Neural cell (in vitro differentiated cells): ENCODE results near the gene NFE2. TPM values are rescaled to one million over a fixed set of nuclear protein-coding genes. Genes with fewer than 3 reads are reported as not detected.

Experiments used
- H2AFZ ChIP-seq: fragments of 200-600, 300-800 bp; sonication (generic), shearing (Covaris generic); 2 replicates; pipeline ENCODE4 v1.6.0; 2014; ENCODE audit warnings: low read depth, mild to moderate bottlenecking, antibody characterized with exemption, low read length, moderate library complexity
- H3F3A ChIP-seq: fragments of 200-600 bp; shearing (Covaris generic); 2 replicates; pipeline ENCODE4 v1.6.1; 2016; ENCODE audit warnings: mild to moderate bottlenecking, moderate library complexity, mixed read lengths, antibody characterized with exemption, low read length; ENCODE audit not compliant: insufficient read depth, poor library complexity, severe bottlenecking
- H3K27ac ChIP-seq: fragments of 200-600, 300-800 bp; sonication (generic), shearing (Covaris generic); 2 replicates; pipeline ENCODE4 v1.5.1; 2014; ENCODE audit warnings: mild to moderate bottlenecking, low read length, moderate library complexity
- H3K27me3 ChIP-seq: fragments of 300-800, 200-600 bp; sonication (generic), shearing (Covaris generic); 2 replicates; pipeline ENCODE4 v1.6.0; 2014; ENCODE audit warnings: mild to moderate bottlenecking, low read depth, low read length, moderate library complexity; ENCODE audit not compliant: insufficient read depth
- H3K36me3 ChIP-seq: fragments of 300-800, 200-600 bp; sonication (generic), shearing (Covaris generic); 2 replicates; pipeline ENCODE4 v1.5.1; 2014; ENCODE audit warnings: mild to moderate bottlenecking, antibody characterized with exemption, low read length, moderate library complexity; ENCODE audit not compliant: insufficient read depth
- H3K4me2 ChIP-seq: fragments of 300-800, 200-600 bp; sonication (generic), shearing (Covaris generic); 2 replicates; pipeline ENCODE4 v1.6.0; 2014; ENCODE audit warnings: mild to moderate bottlenecking, low read length
- H3K4me3 ChIP-seq: fragments of 300-800, 200-600 bp; sonication (generic), shearing (Covaris generic); 2 replicates; pipeline ENCODE4 v1.5.1; 2014; ENCODE audit warnings: mild to moderate bottlenecking, low read length, moderate library complexity
- H3K79me2 ChIP-seq: fragments of 200-600 bp; shearing (Covaris generic); replicated peaks from 2 replicates; pipeline ENCODE4 v1.6.0; 2014; ENCODE audit warnings: mild to moderate bottlenecking, low read length, moderate library complexity; ENCODE audit not compliant: insufficient read depth
- H3K9ac ChIP-seq: fragments of 300-800, 200-600 bp; sonication (generic), shearing (Covaris generic); 2 replicates; pipeline ENCODE4 v1.6.1; 2016; ENCODE audit warnings: mild to moderate bottlenecking, low read length, mixed read lengths
- H3K9me2 ChIP-seq: fragments of 200-600 bp; shearing (Covaris generic); 2 replicates; pipeline ENCODE4 v1.6.1; 2016; ENCODE audit warnings: mild to moderate bottlenecking, low read length, mixed read lengths; ENCODE audit not compliant: insufficient read depth
- H3K9me3 ChIP-seq: fragments of 200-600, 300-800 bp; sonication (generic), shearing (Covaris generic); 2 replicates; pipeline ENCODE4 v1.6.1; 2016; ENCODE audit warnings: mild to moderate bottlenecking, mixed run types, low read length, moderate library complexity, mixed read lengths
- H4K20me1 ChIP-seq: fragments of 200-600 bp; shearing (Covaris generic); 2 replicates; pipeline ENCODE4 v1.6.1; 2016; ENCODE audit warnings: mild to moderate bottlenecking, mixed run types; ENCODE audit not compliant: insufficient read depth
- CTCF ChIP-seq: fragments of 450-650 bp; IDR thresholded peaks from 2 replicates; pipeline ENCODE4 v1.5.1; 2014; ENCODE audit warnings: antibody characterized with exemption, mild to moderate bottlenecking, moderate library complexity; ENCODE audit not compliant: poor library complexity, severe bottlenecking
- EP300 ChIP-seq: fragments of 450-650 bp; conservative IDR thresholded peaks from 2 replicates; pipeline ENCODE4 v1.6.1; 2014; ENCODE audit warnings: antibody characterized with exemption, mild to moderate bottlenecking, moderate library complexity; ENCODE audit not compliant: poor library complexity, severe bottlenecking
- MXI1 ChIP-seq: fragments of 450-650 bp; conservative IDR thresholded peaks from 2 replicates; pipeline ENCODE4 v1.6.1; 2014; ENCODE audit warnings: antibody characterized with exemption, mild to moderate bottlenecking; ENCODE audit not compliant: poor library complexity, severe bottlenecking
- POLR2AphosphoS5 ChIP-seq: IDR thresholded peaks from 2 replicates; pipeline ENCODE4 v1.6.1; 2012
- RAD21 ChIP-seq: fragments of 450-650 bp; conservative IDR thresholded peaks from 2 replicates; pipeline ENCODE4 v1.6.1; 2014; ENCODE audit warnings: antibody characterized with exemption, mild to moderate bottlenecking, moderate library complexity
- REST ChIP-seq: IDR thresholded peaks from 2 replicates; pipeline ENCODE4 v1.6.1; 2012; ENCODE audit warnings: borderline replicate concordance
- SMC3 ChIP-seq: fragments of 450-650 bp; conservative IDR thresholded peaks from 2 replicates; pipeline ENCODE4 v1.6.1; 2014; ENCODE audit warnings: antibody characterized with exemption, mild to moderate bottlenecking, moderate library complexity; ENCODE audit not compliant: poor library complexity
- TAF1 ChIP-seq: IDR thresholded peaks from 2 replicates; pipeline ENCODE4 v1.6.1; 2012; ENCODE audit warnings: low read depth
- polyA plus RNA-seq: library from polyadenylated mRNA; depleted of rRNA; stranded (reverse); fragments of >200 nt; gene quantifications from 2 replicates; pipeline ENCODE4 v1.2.3, GENCODE V29; 2014

The NFE2 gene
- polyA plus RNA-seq, 1 donor from 2014 or later, result not detected

- H3K4me2 ChIP-seq, result no peak overlapping the region
These were observed 49.0 kb downstream of the NFE2 start for GRCh38 chr12:54251667-54252284.

GRCh38 chr12:54249489-54249888 is 51.3 kb downstream of the NFE2 start:
- no peaks in the 10 kb centered on the region for H3K9me3 ChIP-seq

More at GRCh38 chr12:54251667-54252284, 49.0 kb downstream of the NFE2 start:
- Histone ChIP-seq H4K20me1 (no peaks in the 10 kb centered on the region), H3K9ac (no peak overlapping the region), H3K9me3 (no peaks in the 10 kb centered on the region), H3K27me3 (no peaks in the 10 kb centered on the region), H2AFZ (no peak overlapping the region), H3K4me3 (no peak overlapping the region), H3K36me3 (peaks cover 3% of the 10 kb centered on the region), H3K79me2 (peaks cover 60% of the 10 kb centered on the region), H3F3A (no peaks in the 10 kb centered on the region), H3K9me2 (no peaks in the 10 kb centered on the region), H3K27ac (no peak overlapping the region)
- TF ChIP-seq CTCF (peak; percentile 63), RAD21 (peak; percentile 61), MXI1 (no peak), SMC3 (peak; percentile 67), EP300 (no peak)

More at GRCh38 chr12:54249489-54249888, 51.3 kb downstream of the NFE2 start:
- no peaks in the 10 kb centered on the region for H3K9me2 ChIP-seq
- no peak for TF ChIP-seq TAF1
- TF ChIP-seq SMC3, result no peak
- TF ChIP-seq MXI1, result no peak
- TF ChIP-seq CTCF, result no peak
- TF ChIP-seq POLR2AphosphoS5, result no peak
- TF ChIP-seq REST, result no peak
- no peaks in the 10 kb centered on the region for H3F3A ChIP-seq
- no peak overlapping the region for H3K4me3 ChIP-seq
- no peak overlapping the region for H2AFZ ChIP-seq
- H3K27me3 ChIP-seq, result no peaks in the 10 kb centered on the region
- peaks cover 3% of the 10 kb centered on the region for H3K36me3 ChIP-seq
- H3K4me2 ChIP-seq, result no peak overlapping the region
- peaks cover 40% of the 10 kb centered on the region for H3K79me2 ChIP-seq
- no peak overlapping the region for H3K9ac ChIP-seq
- H3K27ac ChIP-seq, result no peak overlapping the region
- no peaks in the 10 kb centered on the region for H4K20me1 ChIP-seq
